ENCODE measurements around the gene KRT36. TPM values are rescaled to one million over a fixed set of nuclear protein-coding genes. Genes with fewer than 3 reads are reported as not detected.

Gene KRT36
- total and polyA plus RNA-seq, 10 donors: 0.20 to 2.7 (median 0.36) TPM; not detected in 1

GRCh38 chr17:41451154-41451728 is 38.5 kb downstream of the KRT36 start:
- intact Hi-C loops (cut with DNase I; ENCODE audit: low total_unique reads): no loop called here
- H3K4me3 ChIP-seq: no peak overlapping the region
- H3K27ac ChIP-seq: no peak overlapping the region
- H3K9me3 ChIP-seq: peaks cover 0 to 4% (median 0%) of the 10 kb centered on the region in 8 donors
- H3K36me3 ChIP-seq: no peaks in the 10 kb centered on the region
- H3K4me1 ChIP-seq: no peaks in the 10 kb centered on the region
- WGBS, 5 donors: 74 to 98% (median 91%) methylated on average over 2 of the region's 2 CpGs
- no peak for TF ChIP-seq CTCF (IDR thresholded peaks at IDR 0.05 in 8 of 11, conservative IDR thresholded peaks at IDR 0.05 in 3 of 11)
- no peak for TF ChIP-seq POLR2AphosphoS5 (IDR thresholded peaks at IDR 0.05)
- no peak for TF ChIP-seq POLR2A (IDR thresholded peaks at IDR 0.05)
- no peak for DNase-seq
- peaks cover 0 to 5% (median 0%) of the 10 kb centered on the region in 7 donors for H3K27me3 ChIP-seq (replicated peaks in 1 of 7)

- H3K4me3 ChIP-seq: no peak overlapping the region
- H3K36me3 ChIP-seq: no peaks in the 10 kb centered on the region
- DNase-seq: no peak
- H3K4me1 ChIP-seq: no peaks in the 10 kb centered on the region
- no peak for TF ChIP-seq CTCF (IDR thresholded peaks at IDR 0.05 in 8 of 11, conservative IDR thresholded peaks at IDR 0.05 in 3 of 11)
- TF ChIP-seq POLR2AphosphoS5 (IDR thresholded peaks at IDR 0.05): no peak
- no peak for TF ChIP-seq POLR2A (IDR thresholded peaks at IDR 0.05)
- no peak overlapping the region for H3K27ac ChIP-seq
- WGBS, 5 donors: 73 to 89% (median 80%) methylated on average over 5 to 6 of the region's 6 CpGs
- peaks cover 0 to 4% (median 0%) of the 10 kb centered on the region in 8 donors for H3K9me3 ChIP-seq
- intact Hi-C loops (cut with DNase I; ENCODE audit: low total_unique reads): no loop called here
- H3K27me3 ChIP-seq (replicated peaks in 1 of 7): peaks cover 0 to 21% (median 0%) of the 10 kb centered on the region in 7 donors
These were observed 40.7 kb downstream of the KRT36 start for GRCh38 chr17:41449008-41449407.

- no peaks in the 10 kb centered on the region for H3K4me1 ChIP-seq
- peaks cover 0 to 4% (median 0%) of the 10 kb centered on the region in 8 donors for H3K9me3 ChIP-seq
- H3K4me3 ChIP-seq: no peak overlapping the region
- WGBS, 5 donors: 37 to 100% (median 60%) methylated on average over 1 to 2 of the region's 2 CpGs
- H3K27ac ChIP-seq: no peak overlapping the region
- H3K27me3 ChIP-seq (replicated peaks in 1 of 7): peaks cover 0 to 21% (median 0%) of the 10 kb centered on the region in 7 donors
- intact Hi-C loops (cut with DNase I; ENCODE audit: low total_unique reads): no loop called here
- no peak for DNase-seq
- H3K36me3 ChIP-seq: no peaks in the 10 kb centered on the region
- TF ChIP-seq POLR2AphosphoS5 (IDR thresholded peaks at IDR 0.05): no peak
- TF ChIP-seq POLR2A (IDR thresholded peaks at IDR 0.05): no peak
- TF ChIP-seq CTCF (IDR thresholded peaks at IDR 0.05 in 8 of 11, conservative IDR thresholded peaks at IDR 0.05 in 3 of 11): no peak
These were observed 41.2 kb downstream of the KRT36 start for GRCh38 chr17:41448506-41448905.

- TF ChIP-seq CTCF (IDR thresholded peaks at IDR 0.05 in 8 of 11, conservative IDR thresholded peaks at IDR 0.05 in 3 of 11) (no peak), POLR2AphosphoS5 (IDR thresholded peaks at IDR 0.05) (no peak), POLR2A (IDR thresholded peaks at IDR 0.05) (no peak)
- H3K9me3 ChIP-seq: peaks cover 0 to 4% (median 0%) of the 10 kb centered on the region in 8 donors
- intact Hi-C loops (cut with DNase I; ENCODE audit: low total_unique reads): no loop called here
- 38 to 86% (median 66%) methylated on average over 2 of the region's 2 CpGs for WGBS, 5 donors
- H3K27ac ChIP-seq: no peak overlapping the region
- H3K27me3 ChIP-seq (replicated peaks in 1 of 7): peaks cover 0 to 29% (median 0%) of the 10 kb centered on the region in 7 donors
- no peak for DNase-seq
- H3K4me3 ChIP-seq: no peak overlapping the region
- H3K36me3 ChIP-seq: no peaks in the 10 kb centered on the region
- no peaks in the 10 kb centered on the region for H3K4me1 ChIP-seq
These were observed 42.9 kb downstream of the KRT36 start for GRCh38 chr17:41446806-41447205.

Data from spleen (tissue), 11 donors.